Measurements from ENCODE around the gene FAM117A. TPM values are rescaled to one million over a fixed set of nuclear protein-coding genes. Genes with fewer than 3 reads are reported as not detected.

Gene FAM117A
- total RNA-seq, 1 donor from 2014 or later = 16.5 TPM

GRCh38 chr17:49670002-49670401 is 93.9 kb downstream of the FAM117A start:
- no peaks in the 10 kb centered on the region for H3K27me3 Mint-ChIP-seq (ENCODE audit: low read depth)
- H3K4me3 Mint-ChIP-seq = no peak overlapping the region
- peak overlapping the region; percentile 67 for H3K27ac Mint-ChIP-seq
- peaks cover under 1% of the 10 kb centered on the region for H3K9me3 Mint-ChIP-seq
- peaks cover 10% of the 10 kb centered on the region for H3K36me3 Mint-ChIP-seq
- TF ChIP-seq CTCF (IDR thresholded peaks at IDR 0.05; ENCODE audit: unreplicated experiment) = no peak
- H3K4me1 Mint-ChIP-seq = peaks cover 19% of the 10 kb centered on the region
- no peak for DNase-seq (ENCODE audit: low spot score in 2 of 2, unreplicated experiment in 2 of 2)

- Mint-ChIP-seq H3K9me3 (peaks cover 10% of the 10 kb centered on the region), H3K4me3 (no peak overlapping the region), H3K27me3 (ENCODE audit: low read depth) (no peaks in the 10 kb centered on the region), H3K36me3 (peaks cover 20% of the 10 kb centered on the region), H3K4me1 (peaks cover 11% of the 10 kb centered on the region), H3K27ac (no peak overlapping the region)
- DNase-seq (ENCODE audit: low spot score in 2 of 2, unreplicated experiment in 2 of 2) = no peak
- TF ChIP-seq CTCF (IDR thresholded peaks at IDR 0.05; ENCODE audit: unreplicated experiment) = no peak
These were observed 96.1 kb downstream of the FAM117A start for GRCh38 chr17:49667854-49668253.

GRCh38 chr17:49664706-49665211 is 99.2 kb downstream of the FAM117A start:
- no peak for DNase-seq (ENCODE audit: low spot score in 2 of 2, unreplicated experiment in 2 of 2)
- peaks cover 10% of the 10 kb centered on the region for H3K9me3 Mint-ChIP-seq
- no peak for TF ChIP-seq CTCF (IDR thresholded peaks at IDR 0.05; ENCODE audit: unreplicated experiment)
- H3K27ac Mint-ChIP-seq = no peak overlapping the region
- H3K36me3 Mint-ChIP-seq = peaks cover 29% of the 10 kb centered on the region
- H3K4me3 Mint-ChIP-seq = no peak overlapping the region
- H3K27me3 Mint-ChIP-seq (ENCODE audit: low read depth) = no peaks in the 10 kb centered on the region
- H3K4me1 Mint-ChIP-seq = no peaks in the 10 kb centered on the region

Other genes with a start within 250 kb of the FAM117A start
- 0.82 to 0.88 TPM (median 0.83 TPM) in 3 replicates for gene NXPH3, start 188.3 kb downstream of the FAM117A start, total RNA-seq
- gene SPOP, start 86.0 kb downstream of the FAM117A start, total RNA-seq = 60.8 to 63.5 TPM (median 62.8 TPM) in 3 replicates
- 67.7 to 69.2 TPM (median 69.2 TPM) in 3 replicates for gene SLC35B1, start 56.2 kb downstream of the FAM117A start, total RNA-seq
- gene KAT7, start 24.6 kb upstream of the FAM117A start, total RNA-seq = 66.7 to 74.3 TPM (median 69.9 TPM) in 3 replicates
- not detected in 3 replicates for gene TAC4, start 83.9 kb upstream of the FAM117A start, total RNA-seq
- 2.6 to 2.8 TPM (median 2.7 TPM) in 3 replicates for gene DLX4, start 205.1 kb upstream of the FAM117A start, total RNA-seq
- 5.2 to 7.7 TPM (median 6.6 TPM) in 3 replicates for gene DLX3, start 231.1 kb upstream of the FAM117A start, total RNA-seq

All from mesothelial cell of epicardium (in vitro differentiated cells).